HG02571 (cell line): Measurements from ENCODE around the gene PPP2R3B.
"Not testable (repeated sequence)": the region's sequence is repeated elsewhere in the genome, so short reads cannot be mapped to it uniquely, and the experiment has no call there.

Experiments used
- ATAC-seq: cut with Tn5 transposase; IDR thresholded peaks from one replicate; pipeline ENCODE4 v1.9.1; 2021; ENCODE audit warnings: mild to moderate bottlenecking, moderate library complexity; ENCODE audit not compliant: unreplicated experiment

PPP2R3B gene

GRCh38 chrX:356385-357034, 30.2 kb downstream of the PPP2R3B start:
- no peak for ATAC-seq

GRCh38 chrX:355329-356050, 31.2 kb downstream of the PPP2R3B start:
- ATAC-seq, result no peak

- no peak for ATAC-seq
Observed at GRCh38 chrX:353566-354535, 32.9 kb downstream of the PPP2R3B start.

GRCh38 chrX:352582-353314, 34.0 kb downstream of the PPP2R3B start:
- no peak for ATAC-seq

GRCh38 chrX:352181-352580, 34.5 kb downstream of the PPP2R3B start:
- ATAC-seq, result no peak

- no peak for ATAC-seq
Observed at GRCh38 chrX:351736-352135, 35.0 kb downstream of the PPP2R3B start.

GRCh38 chrX:351324-351641, 35.4 kb downstream of the PPP2R3B start:
- not testable (repeated sequence) for ATAC-seq

- no peak for ATAC-seq
Observed at GRCh38 chrX:350534-351323, 36.0 kb downstream of the PPP2R3B start.

- ATAC-seq, result no peak
Observed at GRCh38 chrX:350148-350533, 36.6 kb downstream of the PPP2R3B start.

GRCh38 chrX:349702-350101, 37.0 kb downstream of the PPP2R3B start:
- ATAC-seq, result no peak

- no peak for ATAC-seq
Observed at GRCh38 chrX:349196-349595, 37.5 kb downstream of the PPP2R3B start.

- no peak for ATAC-seq
Observed at GRCh38 chrX:348461-349117, 38.1 kb downstream of the PPP2R3B start.

- no peak for ATAC-seq
Observed at GRCh38 chrX:347351-348117, 39.2 kb downstream of the PPP2R3B start.

GRCh38 chrX:346034-346813, 40.5 kb downstream of the PPP2R3B start:
- no peak for ATAC-seq

GRCh38 chrX:345020-345925, 41.4 kb downstream of the PPP2R3B start:
- no peak for ATAC-seq

GRCh38 chrX:344371-344901, 42.3 kb downstream of the PPP2R3B start:
- ATAC-seq, result no peak

- ATAC-seq, result no peak
Observed at GRCh38 chrX:341541-342101, 45.1 kb downstream of the PPP2R3B start.
